ENCODE measurements around the gene DDOST. TPM values are rescaled to one million over a fixed set of nuclear protein-coding genes. Genes with fewer than 3 reads are reported as not detected.

Gene DDOST
- polyA plus RNA-seq, 3 donors, result 125 to 245 (median 241) TPM

GRCh38 chr1:20602851-20603450 is 58.2 kb downstream of the DDOST start:
- WGBS (ENCODE audit: insufficient coverage), result 30% methylated on average over 2 of the region's 4 CpGs
- H3K4me1 Mint-ChIP-seq, result peaks cover 68% of the 10 kb centered on the region
- peak overlapping the region; percentile 83 to 96 (median 92) for H3K27ac Mint-ChIP-seq
- TF ChIP-seq CTCF (IDR thresholded peaks at IDR 0.05), result no peak
- no peak overlapping the region for H3K9ac ChIP-seq (ENCODE audit: insufficient read depth, low read length, poor library complexity, severe bottlenecking)
- no peak overlapping the region for H3K4me2 ChIP-seq (replicated peaks; ENCODE audit: extremely low read depth, low read length, poor library complexity, severe bottlenecking)
- peaks cover 29% of the 10 kb centered on the region for H4K20me1 ChIP-seq (ENCODE audit: insufficient read depth, low read length)
- H3K27ac ChIP-seq (ENCODE audit: low read depth in 1 of 2, low read length in 2 of 2), result peak overlapping the region; percentile 68 to 85
- no peak overlapping the region for H3K4me3 Mint-ChIP-seq
- H3K79me2 ChIP-seq (ENCODE audit: insufficient read depth, low read length), result peaks cover 75% of the 10 kb centered on the region
- H3K27me3 Mint-ChIP-seq (ENCODE audit: low read depth in 3 of 3), result no peaks in the 10 kb centered on the region
- no peaks in the 10 kb centered on the region for H3K27me3 ChIP-seq (ENCODE audit: control insufficient read depth in 2 of 2, insufficient read depth in 2 of 2, low read length in 2 of 2)
- peaks cover 20 to 51% of the 10 kb centered on the region in 2 donors for H3K36me3 ChIP-seq (replicated peaks in 1 of 2; ENCODE audit: control insufficient read depth in 1 of 2, insufficient read depth in 2 of 2, low read length in 2 of 2)
- no peak overlapping the region for H2AFZ ChIP-seq (ENCODE audit: insufficient read depth, low read depth, low read length, poor library complexity, severe bottlenecking)
- intact Hi-C loops (cut with micrococcal nuclease), result no loop called here
- peak; percentile 25 to 66 (median 53) for DNase-seq
- peaks cover 0 to 3% of the 10 kb centered on the region in 2 donors for H3K9me3 ChIP-seq (replicated peaks in 1 of 2; ENCODE audit: control insufficient read depth in 1 of 2, insufficient read depth in 1 of 2, low read length in 2 of 2)
- H3K4me1 ChIP-seq (ENCODE audit: control insufficient read depth in 1 of 2, insufficient read depth in 2 of 2, low read length in 2 of 2), result peaks cover 50 to 69% of the 10 kb centered on the region in 2 donors
- H3K4me3 ChIP-seq (replicated peaks in 1 of 3; ENCODE audit: low read depth in 2 of 3, low read length in 3 of 3), result no peak overlapping the region
- peaks cover 53 to 77% of the 10 kb centered on the region in 2 donors for H3K36me3 Mint-ChIP-seq
- H3K9me3 Mint-ChIP-seq, result peaks cover 0 to 5% (median 0%) of the 10 kb centered on the region in 7 donors

Other genes with a start within 250 kb of the DDOST start
- not detected for gene CAMK2N1, start 175.2 kb downstream of the DDOST start, polyA plus RNA-seq
- 10 to 100 TPM in 2 of 3 donors, 1 to 10 TPM in 1; 7.2 to 28.1 (median 25.8) TPM for gene MUL1, start 153.2 kb downstream of the DDOST start, polyA plus RNA-seq
- not detected for gene FAM43B, start 108.8 kb downstream of the DDOST start, polyA plus RNA-seq
- 100 to 1,000 TPM; 113 to 348 (median 217) TPM for gene CDA, start 72.3 kb downstream of the DDOST start, polyA plus RNA-seq
- 10 to 100 TPM; 21.6 to 32.7 (median 24.0) TPM for gene PINK1, start 27.9 kb downstream of the DDOST start, polyA plus RNA-seq
- under 1 TPM in 1 of 3 donors, not detected in 2; 0.16 TPM for gene KIF17, start 56.6 kb upstream of the DDOST start, polyA plus RNA-seq
- gene SH2D5, start 71.3 kb upstream of the DDOST start, polyA plus RNA-seq, result not detected
- 100 to 1,000 TPM; 121 to 137 (median 135) TPM for gene HP1BP3, start 125.9 kb upstream of the DDOST start, polyA plus RNA-seq

Measured in CD14-positive monocyte (primary cell).